ENCODE data around the gene DEK. TPM values are rescaled to one million over a fixed set of nuclear protein-coding genes. Genes with fewer than 3 reads are reported as not detected.
"Not testable (repeated sequence)": the region's sequence is repeated elsewhere in the genome, so short reads cannot be mapped to it uniquely, and the experiment has no call there.

DEK gene
- total and polyA plus RNA-seq, 2 donors (not counting 1 experiment from before 2014, with no cell fraction given) = 13.6 to 114 TPM

- no peak overlapping the region for H3K27ac Mint-ChIP-seq
Observed at GRCh38 chr6:18234564-18234963, 29.8 kb downstream of the DEK start.

GRCh38 chr6:18233770-18234169 is 30.6 kb downstream of the DEK start:
- POLR2A ChIA-PET; ATAC-seq (ENCODE audit: low read depth); H3K4me3 ChIP-seq (ENCODE audit: control extremely low read depth in 1 of 5, extremely low read depth in 1 of 5, insufficient read depth in 1 of 5, low read depth in 2 of 5, low read length in 4 of 5); H3K27me3 ChIP-seq (replicated peaks in 1 of 4; ENCODE audit: control extremely low read depth in 1 of 4, control insufficient read depth in 3 of 4, insufficient read depth in 4 of 4, low read length in 3 of 4); H3K4me2 ChIP-seq (replicated peaks; ENCODE audit: low read depth, low read length, poor library complexity, severe bottlenecking); DNase-seq; H3K4me3 Mint-ChIP-seq; H2AFZ ChIP-seq (ENCODE audit: insufficient read depth, low read depth, low read length, poor library complexity, severe bottlenecking); H3K27ac ChIP-seq (ENCODE audit: low read length in 2 of 2); H3K4me1 Mint-ChIP-seq; intact Hi-C loops (cut with micrococcal nuclease); H3K9ac ChIP-seq (ENCODE audit: low read length); H3K27me3 Mint-ChIP-seq; H3K4me1 ChIP-seq (ENCODE audit: control insufficient read depth in 2 of 2, insufficient read depth in 2 of 2, low read length in 2 of 2); H3K79me2 ChIP-seq (ENCODE audit: control insufficient read depth, insufficient read depth, low read length); H3K27ac Mint-ChIP-seq; CTCF ChIA-PET; H4K20me1 ChIP-seq (ENCODE audit: control insufficient read depth, insufficient read depth, low read length, poor library complexity, severe bottlenecking); H3K9me3 ChIP-seq (ENCODE audit: control extremely low read depth in 1 of 3, control insufficient read depth in 2 of 3, insufficient read depth in 1 of 3, low read length in 2 of 3): not testable (repeated sequence)
- no CpG with 5 or more reads among the region's 4 CpGs for WGBS (ENCODE audit: insufficient coverage)
- H3K36me3 ChIP-seq (replicated peaks in 1 of 2; ENCODE audit: control extremely low read depth in 1 of 2, control insufficient read depth in 1 of 2, extremely low read depth in 1 of 2, insufficient read depth in 2 of 2, low read length in 1 of 2) = peaks cover 8 to 51% of the 10 kb centered on the region in 2 experiments
- H3K9me3 Mint-ChIP-seq (ENCODE audit: insufficient read depth) = peaks cover 17% of the 10 kb centered on the region

More at GRCh38 chr6:18234564-18234963, 29.8 kb downstream of the DEK start:
- Histone ChIP-seq H3K36me3 (replicated peaks in 1 of 2; ENCODE audit: control extremely low read depth in 1 of 2, control insufficient read depth in 1 of 2, extremely low read depth in 1 of 2, insufficient read depth in 2 of 2, low read length in 1 of 2) (peaks cover 7 to 47% of the 10 kb centered on the region in 2 experiments), H3K27ac (ENCODE audit: low read length in 2 of 2) (no peak overlapping the region), H3K4me1 (ENCODE audit: control insufficient read depth in 2 of 2, insufficient read depth in 2 of 2, low read length in 2 of 2) (no peaks in the 10 kb centered on the region), H3K4me3 (ENCODE audit: control extremely low read depth in 1 of 5, extremely low read depth in 1 of 5, insufficient read depth in 1 of 5, low read depth in 2 of 5, low read length in 4 of 5) (no peak overlapping the region), H3K27me3 (replicated peaks in 1 of 4; ENCODE audit: control extremely low read depth in 1 of 4, control insufficient read depth in 3 of 4, insufficient read depth in 4 of 4, low read length in 3 of 4) (no peaks in the 10 kb centered on the region), H3K9me3 (ENCODE audit: control extremely low read depth in 1 of 3, control insufficient read depth in 2 of 3, insufficient read depth in 1 of 3, low read length in 2 of 3) (no peaks in the 10 kb centered on the region), H2AFZ (ENCODE audit: insufficient read depth, low read depth, low read length, poor library complexity, severe bottlenecking) (no peak overlapping the region), H3K9ac (ENCODE audit: low read length) (no peak overlapping the region), H3K79me2 (ENCODE audit: control insufficient read depth, insufficient read depth, low read length) (peaks cover 6% of the 10 kb centered on the region), H3K4me2 (replicated peaks; ENCODE audit: low read depth, low read length, poor library complexity, severe bottlenecking) (no peak overlapping the region), H4K20me1 (ENCODE audit: control insufficient read depth, insufficient read depth, low read length, poor library complexity, severe bottlenecking) (no peaks in the 10 kb centered on the region)
- Mint-ChIP-seq H3K4me3 (no peak overlapping the region), H3K9me3 (ENCODE audit: insufficient read depth) (peaks cover 14% of the 10 kb centered on the region), H3K27me3 (no peaks in the 10 kb centered on the region), H3K4me1 (no peaks in the 10 kb centered on the region)
- TF ChIP-seq EZH2 (IDR thresholded peaks at IDR 0.05; ENCODE audit: borderline replicate concordance, insufficient read depth, low read depth, low read length, poor library complexity, severe bottlenecking) = no peak
- TF ChIP-seq, protein P1, sequence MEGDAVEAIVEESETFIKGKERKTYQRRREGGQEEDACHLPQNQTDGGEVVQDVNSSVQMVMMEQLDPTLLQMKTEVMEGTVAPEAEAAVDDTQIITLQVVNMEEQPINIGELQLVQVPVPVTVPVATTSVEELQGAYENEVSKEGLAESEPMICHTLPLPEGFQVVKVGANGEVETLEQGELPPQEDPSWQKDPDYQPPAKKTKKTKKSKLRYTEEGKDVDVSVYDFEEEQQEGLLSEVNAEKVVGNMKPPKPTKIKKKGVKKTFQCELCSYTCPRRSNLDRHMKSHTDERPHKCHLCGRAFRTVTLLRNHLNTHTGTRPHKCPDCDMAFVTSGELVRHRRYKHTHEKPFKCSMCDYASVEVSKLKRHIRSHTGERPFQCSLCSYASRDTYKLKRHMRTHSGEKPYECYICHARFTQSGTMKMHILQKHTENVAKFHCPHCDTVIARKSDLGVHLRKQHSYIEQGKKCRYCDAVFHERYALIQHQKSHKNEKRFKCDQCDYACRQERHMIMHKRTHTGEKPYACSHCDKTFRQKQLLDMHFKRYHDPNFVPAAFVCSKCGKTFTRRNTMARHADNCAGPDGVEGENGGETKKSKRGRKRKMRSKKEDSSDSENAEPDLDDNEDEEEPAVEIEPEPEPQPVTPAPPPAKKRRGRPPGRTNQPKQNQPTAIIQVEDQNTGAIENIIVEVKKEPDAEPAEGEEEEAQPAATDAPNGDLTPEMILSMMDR (IDR thresholded peaks at IDR 0.05) = no peak
- ChIA-PET CTCF (no interaction called here), POLR2A (no interaction called here)
- ATAC-seq (ENCODE audit: low read depth) (no peak), DNase-seq (no peak)
- WGBS (ENCODE audit: insufficient coverage) = 100% methylated on average over 1 of the region's 1 CpG
- intact Hi-C loops (cut with micrococcal nuclease) = no loop called here

- CTCF ChIA-PET = interaction anchor here (0.6 kb wide), 1 partner anchor 49 kb away, joined by 5 read pairs; no protein-coding TSS in a partner anchor
- DNase-seq; H3K27me3 ChIP-seq (replicated peaks in 1 of 4; ENCODE audit: control extremely low read depth in 1 of 4, control insufficient read depth in 3 of 4, insufficient read depth in 4 of 4, low read length in 3 of 4); H3K27ac ChIP-seq (ENCODE audit: low read length in 2 of 2); H2AFZ ChIP-seq (ENCODE audit: insufficient read depth, low read depth, low read length, poor library complexity, severe bottlenecking); H3K4me2 ChIP-seq (replicated peaks; ENCODE audit: low read depth, low read length, poor library complexity, severe bottlenecking); H3K4me3 Mint-ChIP-seq; H3K9me3 ChIP-seq (ENCODE audit: control extremely low read depth in 1 of 3, control insufficient read depth in 2 of 3, insufficient read depth in 1 of 3, low read length in 2 of 3); H3K4me1 Mint-ChIP-seq; H3K4me1 ChIP-seq (ENCODE audit: control insufficient read depth in 2 of 2, insufficient read depth in 2 of 2, low read length in 2 of 2); POLR2A ChIA-PET; ATAC-seq (ENCODE audit: low read depth); intact Hi-C loops (cut with micrococcal nuclease); H3K27ac Mint-ChIP-seq; H3K9ac ChIP-seq (ENCODE audit: low read length); H4K20me1 ChIP-seq (ENCODE audit: control insufficient read depth, insufficient read depth, low read length, poor library complexity, severe bottlenecking); H3K79me2 ChIP-seq (ENCODE audit: control insufficient read depth, insufficient read depth, low read length); H3K4me3 ChIP-seq (ENCODE audit: control extremely low read depth in 1 of 5, extremely low read depth in 1 of 5, insufficient read depth in 1 of 5, low read depth in 2 of 5, low read length in 4 of 5); H3K27me3 Mint-ChIP-seq: not testable (repeated sequence)
- H3K9me3 Mint-ChIP-seq (ENCODE audit: insufficient read depth) = peaks cover 17% of the 10 kb centered on the region
- H3K36me3 ChIP-seq (replicated peaks in 1 of 2; ENCODE audit: control extremely low read depth in 1 of 2, control insufficient read depth in 1 of 2, extremely low read depth in 1 of 2, insufficient read depth in 2 of 2, low read length in 1 of 2) = peaks cover 6 to 50% of the 10 kb centered on the region in 2 experiments
- WGBS (ENCODE audit: insufficient coverage) = 94% methylated on average over 5 of the region's 7 CpGs
Observed at GRCh38 chr6:18231856-18232255, 32.5 kb downstream of the DEK start.
